Fibroblast of lung (primary cell): ENCODE results near the gene AR. TPM values are rescaled to one million over a fixed set of nuclear protein-coding genes. Genes with fewer than 3 reads are reported as not detected.
"Not testable (repeated sequence)": the region's sequence is repeated elsewhere in the genome, so short reads cannot be mapped to it uniquely, and the experiment has no call there.

Experiments
- DNase-seq, 2 donors: peaks; one replicate each; pipeline versions ENCODE4 v3.0.0 to v3.0.0-alpha.2; 2010; ENCODE audit warnings: low read depth in 2 of 2
- H2AFZ ChIP-seq: 2 replicates; pipeline ENCODE4 v1.5.1; 2012; ENCODE audit warnings: low read length, control low read depth, inconsistent platforms
- H3K27ac ChIP-seq: 2 replicates; pipeline ENCODE4 v1.5.1; 2011; ENCODE audit warnings: low read length, control low read depth; ENCODE audit not compliant: insufficient read depth
- H3K27me3 ChIP-seq: 2 replicates; pipeline ENCODE4 v1.5.1; 2011; ENCODE audit warnings: mild to moderate bottlenecking, low read length; ENCODE audit not compliant: control insufficient read depth, insufficient read depth
- H3K36me3 ChIP-seq: 2 replicates; pipeline ENCODE4 v1.5.1; 2011; ENCODE audit warnings: low read length; ENCODE audit not compliant: control insufficient read depth, insufficient read depth
- H3K4me1 ChIP-seq: 2 replicates; pipeline ENCODE4 v1.5.1; 2011; ENCODE audit warnings: low read length; ENCODE audit not compliant: control insufficient read depth, insufficient read depth; ENCODE audit errors: extremely low read depth
- H3K4me2 ChIP-seq: 2 replicates; pipeline ENCODE4 v1.5.1; 2011; ENCODE audit warnings: low read length, control low read depth; ENCODE audit not compliant: insufficient read depth; ENCODE audit errors: extremely low read depth
- H3K4me3 ChIP-seq, 4 experiments: fragments of 200-600 bp in 1 of 4; sonication (generic) in 1 of 4; replicated peaks in 1 of 4; 2 replicates each; pipeline ENCODE4 v1.5.1; 2011 to 2016; ENCODE audit warnings: low read length in 4 of 4, low read depth in 3 of 4, mild to moderate bottlenecking in 3 of 4, control low read depth in 2 of 4, inconsistent platforms in 1 of 4, mixed read lengths in 1 of 4; ENCODE audit not compliant: insufficient read depth in 1 of 4; ENCODE audit errors: control extremely low read depth in 1 of 4
- H3K79me2 ChIP-seq: 2 replicates; pipeline ENCODE4 v1.5.1; 2012; ENCODE audit warnings: mild to moderate bottlenecking, low read length, inconsistent platforms; ENCODE audit not compliant: control insufficient read depth, insufficient read depth
- H3K9ac ChIP-seq: 2 replicates; pipeline ENCODE4 v1.5.1; 2011; ENCODE audit warnings: mild to moderate bottlenecking, low read length, control low read depth; ENCODE audit not compliant: insufficient read depth
- H3K9me3 ChIP-seq: 2 replicates; pipeline ENCODE4 v1.5.1; 2012; ENCODE audit warnings: low read depth, low read length; ENCODE audit not compliant: control insufficient read depth, insufficient read depth
- H4K20me1 ChIP-seq: 2 replicates; pipeline ENCODE4 v1.5.1; 2011; ENCODE audit warnings: low read length; ENCODE audit not compliant: control insufficient read depth, insufficient read depth; ENCODE audit errors: extremely low read depth
- CTCF ChIP-seq, 2 donors: IDR thresholded peaks in 1 of 2; conservative IDR thresholded peaks in 1 of 2; 1 replicate in 1 of 2; 2 replicates in 1 of 2; pipeline ENCODE4 v1.5.1; 2011 to 2012; ENCODE audit warnings: low read length in 2 of 2, control low read depth in 1 of 2, inconsistent platforms in 1 of 2, low read depth in 1 of 2, mild to moderate bottlenecking in 1 of 2
- EZH2 ChIP-seq: IDR thresholded peaks from 2 replicates; pipeline ENCODE4 v1.5.1; 2012; ENCODE audit warnings: low read length, control low read depth, mild to moderate bottlenecking; ENCODE audit errors: missing control alignments
- polyA plus RNA-seq, 2 donors: library from polyadenylated mRNA; depleted of rRNA in 1 of 2; stranded (reverse) in 1 of 2; unstranded in 1 of 2; fragments of >200 nt; gene quantifications; 2 replicates each; pipeline ENCODE4 v1.2.1, GENCODE V29; 2011 to 2012; ENCODE audit warnings: missing spikeins in 1 of 2
- total RNA-seq: library from RNA; depleted of rRNA; stranded (reverse); fragments of >200 nt; gene quantifications from 2 replicates; pipeline ENCODE4 v1.2.1, GENCODE V29; 2014

Gene AR
- total and polyA plus RNA-seq, 2 donors (not counting 1 experiment from before 2014, with no cell fraction given): 10.8 to 15.0 TPM

- Histone ChIP-seq H3K4me2 (no peak overlapping the region), H2AFZ (no peak overlapping the region), H3K27ac (no peak overlapping the region), H3K4me1 (no peaks in the 10 kb centered on the region), H3K9ac (no peak overlapping the region), H3K9me3 (no peaks in the 10 kb centered on the region), H3K27me3 (no peaks in the 10 kb centered on the region), H3K79me2 (no peaks in the 10 kb centered on the region), H4K20me1 (no peaks in the 10 kb centered on the region), H3K4me3 (no peak overlapping the region), H3K36me3 (no peaks in the 10 kb centered on the region)
- TF ChIP-seq CTCF (conservative IDR thresholded peaks at IDR 0.05 in 1 of 2, IDR thresholded peaks at IDR 0.05 in 1 of 2; ENCODE audit: low read depth in 1 of 2, low read length in 2 of 2) (no peak), EZH2 (no peak)
- DNase-seq: no peak
These were observed 110.5 kb downstream of the AR start for GRCh38 chrX:67654301-67654700.

- no peak overlapping the region for H2AFZ ChIP-seq
- H3K9ac ChIP-seq: no peak overlapping the region
- H4K20me1 ChIP-seq: no peaks in the 10 kb centered on the region
- TF ChIP-seq EZH2: no peak
- no peak for TF ChIP-seq CTCF (conservative IDR thresholded peaks at IDR 0.05 in 1 of 2, IDR thresholded peaks at IDR 0.05 in 1 of 2; ENCODE audit: low read depth in 1 of 2, low read length in 2 of 2)
- no peak overlapping the region for H3K4me3 ChIP-seq
- H3K36me3 ChIP-seq: no peaks in the 10 kb centered on the region
- no peak for DNase-seq
- H3K27ac ChIP-seq: no peak overlapping the region
- H3K9me3 ChIP-seq: no peaks in the 10 kb centered on the region
- H3K79me2 ChIP-seq: no peaks in the 10 kb centered on the region
- H3K4me2 ChIP-seq: no peak overlapping the region
- no peaks in the 10 kb centered on the region for H3K4me1 ChIP-seq
- H3K27me3 ChIP-seq: no peaks in the 10 kb centered on the region
These were observed 121.8 kb downstream of the AR start for GRCh38 chrX:67665583-67665982.

GRCh38 chrX:67670717-67671116 lies 126.9 kb downstream of the AR start:
- H3K36me3 ChIP-seq: not testable (repeated sequence)

More at GRCh38 chrX:67670717-67671116, 126.9 kb downstream of the AR start:
- H3K4me2 ChIP-seq, H3K9me3 ChIP-seq, H3K4me1 ChIP-seq, H3K4me3 ChIP-seq, H4K20me1 ChIP-seq, H2AFZ ChIP-seq, H3K79me2 ChIP-seq, DNase-seq, H3K9ac ChIP-seq, H3K27me3 ChIP-seq, H3K27ac ChIP-seq: not testable (repeated sequence)
